ENCODE results near the gene AHCYL2. TPM values are rescaled to one million over a fixed set of nuclear protein-coding genes. Genes with fewer than 3 reads are reported as not detected.
"Not testable (repeated sequence)": the region's sequence is repeated elsewhere in the genome, so short reads cannot be mapped to it uniquely, and the experiment has no call there.

AHCYL2 gene
- total RNA-seq, 1 experiment from 2014 or later: 4.8 TPM

DNA sequence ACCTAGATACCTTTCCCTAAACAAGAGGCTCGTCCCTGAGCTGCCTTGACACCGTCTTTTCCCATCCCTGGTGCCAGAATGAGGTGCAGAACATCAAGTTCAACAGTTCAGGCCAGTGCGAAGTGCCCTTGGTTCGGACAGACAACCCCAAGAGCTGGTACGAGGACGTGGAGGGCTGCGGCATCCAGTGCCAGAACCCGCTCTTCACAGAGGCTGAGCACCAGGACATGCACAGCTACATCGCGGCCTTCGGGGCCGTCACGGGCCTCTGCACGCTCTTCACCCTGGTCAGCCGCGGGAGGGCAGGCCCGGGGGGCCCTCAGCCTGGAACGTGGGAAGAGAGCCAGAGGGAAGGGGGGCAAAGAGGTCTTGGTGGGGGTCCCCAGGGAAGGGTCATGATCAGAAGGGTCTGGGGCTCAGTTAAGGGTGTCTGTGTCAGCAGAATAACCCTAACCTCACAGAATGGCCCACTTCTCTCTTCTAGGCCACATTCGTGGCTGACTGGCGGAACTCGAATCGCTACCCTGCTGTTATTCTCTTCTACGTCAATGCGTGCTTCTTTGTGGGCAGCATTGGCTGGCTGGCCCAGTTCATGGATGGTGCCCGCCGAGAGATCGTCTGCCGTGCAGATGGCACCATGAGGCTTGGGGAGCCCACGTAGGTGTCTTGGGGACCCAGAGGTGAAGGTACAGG lies 19.6 kb upstream of the AHCYL2 start:
- H3K27me3 ChIP-seq: no peaks in the 10 kb centered on the region
- no peak overlapping the region for H3K4me3 ChIP-seq
- no peak for DNase-seq
- H3K36me3 ChIP-seq: no peaks in the 10 kb centered on the region
- no peaks in the 10 kb centered on the region for H3K9me3 ChIP-seq

DNA sequence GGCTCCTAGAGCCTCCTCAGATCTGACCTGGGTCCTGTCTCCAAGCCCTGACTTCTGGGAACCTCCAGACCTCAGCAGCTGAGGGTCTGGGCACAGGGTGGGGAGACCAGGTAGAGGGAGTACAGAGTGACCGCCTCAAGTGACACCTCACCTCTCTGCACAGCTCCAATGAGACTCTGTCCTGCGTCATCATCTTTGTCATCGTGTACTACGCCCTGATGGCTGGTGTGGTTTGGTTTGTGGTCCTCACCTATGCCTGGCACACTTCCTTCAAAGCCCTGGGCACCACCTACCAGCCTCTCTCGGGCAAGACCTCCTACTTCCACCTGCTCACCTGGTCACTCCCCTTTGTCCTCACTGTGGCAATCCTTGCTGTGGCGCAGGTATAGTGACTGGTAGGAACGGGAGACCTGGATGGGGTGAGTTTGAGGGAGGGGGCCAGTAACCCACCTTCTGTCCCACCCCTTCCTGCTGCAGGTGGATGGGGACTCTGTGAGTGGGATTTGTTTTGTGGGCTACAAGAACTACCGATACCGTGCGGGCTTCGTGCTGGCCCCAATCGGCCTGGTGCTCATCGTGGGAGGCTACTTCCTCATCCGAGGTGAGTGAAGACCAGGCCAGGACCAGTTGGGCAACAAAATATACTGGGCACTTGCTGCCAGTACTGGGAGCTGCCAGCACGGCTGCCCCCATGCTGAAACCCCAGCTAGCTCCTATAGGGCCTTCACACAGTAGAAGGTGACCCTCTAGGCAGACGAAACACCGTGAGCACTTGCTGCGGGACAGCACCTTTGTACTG lies 18.6 kb upstream of the AHCYL2 start:
- no peaks in the 10 kb centered on the region for H3K9me3 ChIP-seq
- no peaks in the 10 kb centered on the region for H3K36me3 ChIP-seq
- no peaks in the 10 kb centered on the region for H3K27me3 ChIP-seq
- H3K4me3 ChIP-seq: no peak overlapping the region
- DNase-seq: no peak

DNA sequence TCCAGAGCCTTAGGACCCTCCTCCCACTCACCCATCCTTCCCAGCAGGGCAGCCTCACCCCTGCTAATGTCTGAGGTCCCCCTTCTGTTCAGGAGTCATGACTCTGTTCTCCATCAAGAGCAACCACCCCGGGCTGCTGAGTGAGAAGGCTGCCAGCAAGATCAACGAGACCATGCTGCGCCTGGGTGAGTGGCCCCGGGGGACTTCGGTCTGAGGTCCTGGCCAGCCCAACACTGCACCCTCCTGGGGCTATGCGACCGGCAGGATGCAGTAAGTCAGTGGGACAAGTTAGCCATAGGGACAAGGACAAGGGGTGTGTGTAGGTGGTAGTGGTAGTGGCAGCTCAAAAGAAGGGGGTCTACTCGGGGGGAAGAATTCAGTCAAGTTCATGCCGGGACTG lies 16.2 kb upstream of the AHCYL2 start:
- no peak overlapping the region for H3K4me3 ChIP-seq
- no peaks in the 10 kb centered on the region for H3K36me3 ChIP-seq
- DNase-seq: no peak
- H3K9me3 ChIP-seq: no peaks in the 10 kb centered on the region
- no peaks in the 10 kb centered on the region for H3K27me3 ChIP-seq

DNA sequence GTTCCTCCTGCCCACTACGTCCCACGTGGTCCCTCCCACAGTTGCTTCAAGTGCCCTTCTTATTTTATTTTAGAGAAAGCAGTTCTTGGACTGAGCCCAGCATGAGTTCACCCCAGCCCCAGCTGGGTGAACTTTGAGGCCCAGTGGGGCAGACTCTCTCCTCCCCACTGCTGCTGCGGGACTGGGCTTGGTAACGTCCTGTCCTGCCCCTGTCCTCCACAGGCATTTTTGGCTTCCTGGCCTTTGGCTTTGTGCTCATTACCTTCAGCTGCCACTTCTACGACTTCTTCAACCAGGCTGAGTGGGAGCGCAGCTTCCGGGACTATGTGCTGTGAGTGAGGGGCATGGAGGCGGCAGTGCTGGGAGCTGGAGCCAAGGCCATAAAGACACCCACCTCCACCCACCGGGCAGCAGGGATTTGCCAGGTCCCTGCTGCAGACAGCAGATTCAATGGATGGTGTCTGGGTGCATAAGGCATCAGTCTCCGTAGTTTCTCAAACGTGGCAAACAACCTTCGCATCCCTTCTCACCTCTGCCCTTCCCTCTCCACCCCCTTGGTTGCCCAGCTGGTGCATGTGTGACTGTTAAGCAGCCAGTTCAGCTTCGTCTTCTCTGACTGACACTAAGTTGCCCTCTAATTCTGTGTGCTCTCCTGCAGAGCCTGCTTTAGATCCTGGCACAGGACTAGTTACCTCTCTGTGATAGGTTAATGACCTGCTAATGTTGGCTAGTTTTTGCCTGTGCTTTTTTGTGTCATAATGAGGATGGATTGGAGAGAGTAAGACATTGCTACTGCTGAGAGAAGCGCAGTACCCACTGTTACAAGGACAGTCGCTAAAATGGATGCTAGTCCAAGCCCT lies 15.5 kb upstream of the AHCYL2 start:
- no peak overlapping the region for H3K4me3 ChIP-seq
- no peaks in the 10 kb centered on the region for H3K27me3 ChIP-seq
- DNase-seq: no peak
- no peaks in the 10 kb centered on the region for H3K9me3 ChIP-seq
- no peaks in the 10 kb centered on the region for H3K36me3 ChIP-seq

DNA sequence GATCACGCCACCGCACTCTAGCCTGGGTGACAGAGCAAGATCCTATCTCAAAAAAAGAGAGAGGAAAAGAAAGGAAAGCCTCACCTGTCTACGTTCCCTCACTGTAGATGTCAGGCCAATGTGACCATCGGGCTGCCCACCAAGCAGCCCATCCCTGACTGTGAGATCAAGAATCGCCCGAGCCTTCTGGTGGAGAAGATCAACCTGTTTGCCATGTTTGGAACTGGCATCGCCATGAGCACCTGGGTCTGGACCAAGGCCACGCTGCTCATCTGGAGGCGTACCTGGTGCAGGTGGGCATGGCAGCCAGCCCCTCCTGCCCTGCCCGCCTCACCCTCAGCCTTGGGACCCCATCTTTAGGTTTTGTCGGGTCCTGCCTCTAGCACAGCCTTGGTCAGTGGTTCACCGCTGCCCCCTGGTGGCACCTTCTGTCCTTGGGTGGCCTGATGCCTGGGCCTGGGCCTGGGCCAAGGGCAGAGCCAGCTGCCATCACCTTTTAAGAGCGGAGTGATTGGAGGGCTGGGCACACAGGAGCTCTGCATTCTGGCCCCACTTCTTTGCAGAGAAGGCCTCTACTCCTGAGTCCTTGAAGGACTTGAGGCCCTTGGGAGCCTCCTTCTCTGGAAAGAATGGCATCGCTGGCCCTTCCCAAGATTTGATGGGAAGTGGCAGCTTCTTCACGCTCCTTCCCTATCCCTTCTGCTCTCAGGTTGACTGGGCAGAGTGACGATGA lies 14.4 kb upstream of the AHCYL2 start:
- Histone ChIP-seq H3K4me3 (no peak overlapping the region), H3K27me3 (no peaks in the 10 kb centered on the region), H3K9me3 (no peaks in the 10 kb centered on the region), H3K36me3 (no peaks in the 10 kb centered on the region)
- DNase-seq: peak; percentile 39

DNA sequence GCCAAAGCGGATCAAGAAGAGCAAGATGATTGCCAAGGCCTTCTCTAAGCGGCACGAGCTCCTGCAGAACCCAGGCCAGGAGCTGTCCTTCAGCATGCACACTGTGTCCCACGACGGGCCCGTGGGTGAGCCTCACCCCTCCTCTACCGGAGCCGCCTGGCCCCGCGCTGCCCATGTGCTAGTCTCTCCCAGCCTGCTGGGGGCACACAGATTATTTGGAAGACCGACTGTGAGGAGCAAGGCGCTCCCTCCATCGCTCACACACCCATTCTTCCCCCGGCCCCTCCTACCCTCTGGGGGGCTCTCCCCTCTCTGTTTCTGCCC lies 13.9 kb upstream of the AHCYL2 start:
- DNase-seq: no peak
- Histone ChIP-seq H3K36me3 (no peaks in the 10 kb centered on the region), H3K27me3 (no peaks in the 10 kb centered on the region), H3K9me3 (no peaks in the 10 kb centered on the region), H3K4me3 (no peak overlapping the region)

DNA sequence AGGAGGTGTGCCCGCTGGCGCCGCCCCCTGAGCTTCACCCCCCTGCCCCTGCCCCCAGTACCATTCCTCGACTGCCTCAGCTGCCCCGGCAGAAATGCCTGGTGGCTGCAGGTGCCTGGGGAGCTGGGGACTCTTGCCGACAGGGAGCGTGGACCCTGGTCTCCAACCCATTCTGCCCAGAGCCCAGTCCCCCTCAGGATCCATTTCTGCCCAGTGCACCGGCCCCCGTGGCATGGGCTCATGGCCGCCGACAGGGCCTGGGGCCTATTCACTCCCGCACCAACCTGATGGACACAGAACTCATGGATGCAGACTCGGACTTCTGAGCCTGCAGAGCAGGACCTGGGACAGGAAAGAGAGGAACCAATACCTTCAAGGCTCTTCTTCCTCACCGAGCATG lies 12.7 kb upstream of the AHCYL2 start:
- Histone ChIP-seq H3K27me3 (no peaks in the 10 kb centered on the region), H3K36me3 (no peaks in the 10 kb centered on the region), H3K9me3 (no peaks in the 10 kb centered on the region), H3K4me3 (no peak overlapping the region)
- DNase-seq: no peak

DNA sequence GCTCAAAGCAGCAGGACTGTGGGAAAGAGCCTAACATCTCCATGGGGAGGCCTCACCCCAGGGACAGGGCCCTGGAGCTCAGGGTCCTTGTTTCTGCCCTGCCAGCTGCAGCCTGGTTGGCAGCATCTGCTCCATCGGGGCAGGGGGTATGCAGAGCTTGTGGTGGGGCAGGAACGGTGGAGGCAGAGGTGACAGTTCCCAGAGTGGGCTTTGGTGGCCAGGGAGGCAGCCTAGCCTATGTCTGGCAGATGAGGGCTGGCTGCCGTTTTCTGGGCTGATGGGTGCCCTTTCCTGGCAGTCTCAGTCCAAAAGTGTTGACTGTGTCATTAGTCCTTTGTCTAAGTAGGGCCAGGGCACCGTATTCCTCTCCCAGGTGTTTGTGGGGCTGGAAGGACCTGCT lies 12.2 kb upstream of the AHCYL2 start:
- no peaks in the 10 kb centered on the region for H3K36me3 ChIP-seq
- no peak overlapping the region for H3K4me3 ChIP-seq
- DNase-seq: no peak
- H3K27me3 ChIP-seq: no peaks in the 10 kb centered on the region
- no peaks in the 10 kb centered on the region for H3K9me3 ChIP-seq

DNA sequence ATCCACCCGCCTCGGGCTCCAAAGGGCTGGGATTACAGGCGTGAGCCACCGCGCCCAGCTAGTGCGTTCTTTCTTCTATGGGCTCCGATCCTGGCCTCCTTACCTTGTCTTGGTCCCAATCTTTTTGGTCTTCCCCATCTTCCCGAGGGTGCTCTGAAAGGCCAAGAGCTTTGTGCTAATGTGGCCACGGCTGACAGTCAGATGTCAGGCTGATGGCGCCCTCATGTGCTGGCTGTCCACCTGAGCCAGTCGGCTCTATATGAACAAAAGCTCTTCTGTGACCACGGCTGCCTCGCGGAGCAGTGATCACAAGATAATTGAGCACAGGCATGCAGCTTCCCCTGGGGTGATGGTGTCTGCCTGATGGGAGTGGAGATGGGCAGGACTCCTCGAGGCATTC lies 11.0 kb upstream of the AHCYL2 start:
- H3K9me3 ChIP-seq: no peaks in the 10 kb centered on the region
- no peak for DNase-seq
- no peak overlapping the region for H3K4me3 ChIP-seq
- H3K36me3 ChIP-seq: no peaks in the 10 kb centered on the region
- no peaks in the 10 kb centered on the region for H3K27me3 ChIP-seq

DNA sequence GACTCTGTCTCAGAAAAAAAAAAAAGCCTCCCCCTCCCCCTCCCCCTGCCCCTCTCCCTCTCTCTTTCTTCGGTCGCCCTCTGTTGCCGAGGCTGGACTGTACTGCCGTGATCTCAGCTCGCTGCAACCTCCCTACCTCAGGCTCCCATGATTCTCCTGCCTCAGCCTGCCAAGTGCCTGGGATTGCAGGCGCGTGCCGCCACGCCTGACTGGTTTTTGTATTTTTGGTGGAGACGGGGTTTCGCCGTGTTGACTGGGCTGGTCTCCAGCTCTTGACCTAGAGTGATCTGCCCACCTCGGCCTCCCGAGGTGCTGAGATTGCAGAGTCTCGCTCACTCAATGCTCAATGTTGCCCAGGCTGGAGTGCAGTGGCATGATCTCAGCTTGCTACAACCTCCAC lies 9.1 kb upstream of the AHCYL2 start:
- not testable (repeated sequence) for H3K4me3 ChIP-seq

DNA sequence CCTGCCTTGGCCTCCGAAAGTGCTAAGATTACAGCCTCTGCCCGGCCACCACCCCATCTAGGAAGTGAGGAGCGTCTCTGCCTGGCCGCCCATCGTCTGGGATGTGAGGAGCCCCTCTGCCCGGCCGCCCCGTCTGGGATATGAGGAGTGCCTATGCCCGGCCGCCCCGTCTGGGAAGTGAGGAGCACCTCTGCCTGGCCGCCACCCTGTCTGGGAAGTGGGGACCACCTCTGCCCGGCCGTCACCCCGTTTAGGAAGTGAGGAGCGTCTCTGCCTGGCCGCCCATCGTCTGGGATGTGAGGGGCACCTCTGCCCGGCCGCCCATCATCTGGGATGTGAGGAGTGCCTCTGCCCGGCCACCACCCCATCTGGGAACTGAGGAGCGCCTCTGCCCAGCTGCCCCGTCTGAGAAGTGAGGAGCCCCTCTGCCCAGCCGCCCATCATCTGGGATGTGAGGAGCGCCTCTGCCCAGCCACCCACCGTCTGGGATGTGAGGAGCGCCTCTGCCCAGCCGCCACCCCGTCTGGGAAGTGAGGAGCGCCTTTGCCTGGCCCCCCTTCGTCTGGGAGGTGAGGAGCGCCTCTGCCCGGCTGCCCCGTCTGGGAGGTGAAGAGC lies 8.6 kb upstream of the AHCYL2 start:
- not testable (repeated sequence) for H3K27me3 ChIP-seq, H3K9me3 ChIP-seq, DNase-seq, H3K4me3 ChIP-seq, H3K36me3 ChIP-seq

More for the DNA sequence above, 9.1 kb upstream of the AHCYL2 start:
- H3K9me3 ChIP-seq, H3K27me3 ChIP-seq, DNase-seq, H3K36me3 ChIP-seq: not testable (repeated sequence)

DNA sequence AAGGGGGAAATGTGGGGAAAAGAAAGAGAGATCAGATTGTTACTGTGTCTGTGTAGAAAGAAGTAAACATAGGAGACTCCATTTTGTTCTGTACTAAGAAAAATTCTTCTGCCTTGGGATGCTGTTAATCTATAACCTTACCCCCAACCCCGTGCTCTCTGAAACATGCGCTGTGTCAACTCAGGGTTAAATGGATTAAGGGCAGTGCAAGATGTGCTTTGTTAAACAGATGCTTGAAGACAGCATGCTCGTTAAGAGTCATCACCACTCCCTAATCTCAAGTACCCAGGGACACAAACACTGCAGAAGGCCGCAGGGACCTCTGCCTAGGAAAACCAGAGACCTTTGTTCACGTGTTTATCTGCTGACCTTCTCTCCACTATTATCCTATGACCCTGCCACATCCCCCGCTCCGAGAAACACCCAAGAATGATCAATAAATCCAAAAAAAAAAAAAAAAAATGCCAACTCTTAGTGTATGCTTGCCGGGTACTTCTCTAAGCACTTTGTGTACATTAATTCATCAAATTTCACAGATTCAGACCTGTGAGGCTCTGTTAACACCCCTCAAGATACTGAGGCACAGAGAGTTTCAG lies 7.9 kb upstream of the AHCYL2 start:
- H3K4me3 ChIP-seq, H3K27me3 ChIP-seq, DNase-seq, H3K9me3 ChIP-seq, H3K36me3 ChIP-seq: not testable (repeated sequence)

DNA sequence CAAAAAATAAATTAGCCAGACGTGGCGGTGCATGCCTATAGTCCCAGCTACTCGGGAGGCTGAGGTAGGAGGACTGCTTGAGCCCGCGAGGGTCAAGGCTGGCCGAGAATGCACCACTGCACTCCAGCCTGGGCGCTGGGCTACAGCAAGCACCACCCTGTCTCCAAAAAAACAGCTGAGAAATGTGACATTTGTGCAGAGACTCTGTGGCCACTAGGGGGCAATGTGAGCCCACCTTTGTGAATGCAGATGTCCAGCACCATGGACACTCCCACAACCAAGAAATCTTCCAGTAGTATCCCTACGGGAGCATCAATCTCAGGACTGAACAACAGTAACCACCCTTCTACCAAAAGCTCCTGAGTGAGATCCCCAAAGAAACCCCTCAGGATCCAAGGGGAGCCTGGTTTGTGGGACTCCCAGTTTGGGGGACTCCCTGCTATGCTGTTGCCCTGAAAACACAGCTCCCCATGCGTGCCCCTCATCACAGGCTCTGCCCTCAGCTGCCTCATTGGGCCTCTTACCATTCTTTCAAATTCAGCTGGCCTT lies 6.2 kb upstream of the AHCYL2 start:
- no peaks in the 10 kb centered on the region for H3K36me3 ChIP-seq
- no peaks in the 10 kb centered on the region for H3K27me3 ChIP-seq
- no peak overlapping the region for H3K4me3 ChIP-seq
- H3K9me3 ChIP-seq: no peaks in the 10 kb centered on the region
- DNase-seq: peak; percentile 38

DNA sequence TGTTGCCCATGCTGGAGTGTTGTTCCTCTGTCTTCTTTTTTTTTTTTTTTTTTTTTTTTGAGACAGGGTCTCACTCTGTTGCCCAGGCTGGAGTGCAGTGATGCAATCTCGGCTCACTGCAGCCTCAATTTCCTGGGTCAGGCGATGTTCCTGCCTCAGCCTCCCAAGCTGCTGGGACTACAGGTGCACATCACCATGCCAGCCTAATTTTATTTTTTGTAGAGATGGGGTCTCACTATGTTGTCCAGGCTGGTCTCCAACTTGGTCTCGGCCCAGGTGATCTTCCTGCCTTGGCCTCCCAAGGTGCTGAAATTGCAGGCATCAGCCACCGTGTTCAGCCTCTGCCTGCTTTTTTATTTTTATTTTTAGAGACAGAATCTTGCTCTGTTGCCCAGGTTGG lies 5.7 kb upstream of the AHCYL2 start:
- H3K4me3 ChIP-seq, DNase-seq, H3K9me3 ChIP-seq, H3K27me3 ChIP-seq, H3K36me3 ChIP-seq: not testable (repeated sequence)

DNA sequence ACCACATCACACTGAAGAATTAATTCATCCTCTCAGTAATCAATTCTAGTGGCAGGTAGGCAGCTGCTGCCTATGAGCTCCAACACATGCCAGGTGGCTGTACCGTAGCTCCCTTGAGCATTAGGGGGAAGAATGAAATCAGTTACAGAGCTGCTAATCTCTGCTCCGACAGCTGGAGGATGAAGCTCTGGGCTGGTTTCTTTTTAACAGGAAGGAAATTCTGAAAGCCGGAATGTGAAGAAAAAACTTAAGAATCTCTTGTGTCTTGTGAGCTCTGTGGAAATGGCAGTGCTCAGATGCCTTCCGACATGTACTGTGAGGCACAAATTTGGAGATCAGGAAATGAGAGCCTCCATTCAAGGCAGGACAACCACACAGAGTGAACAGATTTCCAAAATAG lies 2.8 kb upstream of the AHCYL2 start:
- no peaks in the 10 kb centered on the region for H3K36me3 ChIP-seq
- no peak overlapping the region for H3K4me3 ChIP-seq
- H3K9me3 ChIP-seq: no peaks in the 10 kb centered on the region
- no peak for DNase-seq
- H3K27me3 ChIP-seq: no peaks in the 10 kb centered on the region
